H9 (cell line): ENCODE measurements around the gene MCM3AP. TPM values are rescaled to one million over a fixed set of nuclear protein-coding genes. Genes with fewer than 3 reads are reported as not detected.

Source experiments
- DNase-seq: peaks from one replicate; pipeline ENCODE4 v3.0.0-alpha.2; 2017
- H2AFZ ChIP-seq: one replicate; pipeline ENCODE4 v1.6.1; 2013; ENCODE audit warnings: mild to moderate bottlenecking, low read length, control low read depth, moderate library complexity
- H2AK5ac ChIP-seq: 2 replicates; pipeline ENCODE4 v1.6.1; 2013; ENCODE audit warnings: low read length, control low read depth, mixed read lengths; ENCODE audit not compliant: insufficient read length
- H2BK120ac ChIP-seq: one replicate; pipeline ENCODE4 v1.6.1; 2013; ENCODE audit warnings: low read depth, mild to moderate bottlenecking, low read length, control low read depth, inconsistent platforms; ENCODE audit not compliant: poor library complexity, severe bottlenecking
- H2BK12ac ChIP-seq: 2 replicates; pipeline ENCODE4 v1.6.1; 2013; ENCODE audit warnings: low read length, control low read depth, mixed read lengths, low read depth; ENCODE audit not compliant: insufficient read length
- H2BK15ac ChIP-seq: 2 replicates; pipeline ENCODE4 v1.6.1; 2013; ENCODE audit warnings: low read depth, low read length, control low read depth
- H2BK20ac ChIP-seq: one replicate; pipeline ENCODE4 v1.6.1; 2013; ENCODE audit warnings: low read depth, mild to moderate bottlenecking, low read length, control low read depth, inconsistent platforms; ENCODE audit not compliant: poor library complexity, severe bottlenecking
- H2BK5ac ChIP-seq: 2 replicates; pipeline ENCODE4 v1.6.1; 2013; ENCODE audit warnings: low read length, control low read depth, mixed read lengths; ENCODE audit not compliant: insufficient read length
- H3K14ac ChIP-seq: 2 replicates; pipeline ENCODE4 v1.6.1; 2013; ENCODE audit warnings: low read length, control low read depth; ENCODE audit not compliant: insufficient read depth
- H3K18ac ChIP-seq: 2 replicates; pipeline ENCODE4 v1.6.1; 2013; ENCODE audit warnings: low read depth, mild to moderate bottlenecking, mixed read lengths, low read length, control low read depth; ENCODE audit not compliant: insufficient read length
- H3K23ac ChIP-seq: 2 replicates; pipeline ENCODE4 v1.6.1; 2013; ENCODE audit warnings: low read length, control low read depth, mixed read lengths, low read depth; ENCODE audit not compliant: insufficient read length
- H3K23me2 ChIP-seq: 2 replicates; pipeline ENCODE4 v1.6.1; 2013; ENCODE audit warnings: low read depth, mild to moderate bottlenecking, mixed read lengths, low read length, control low read depth; ENCODE audit not compliant: insufficient read length, poor library complexity, severe bottlenecking
- H3K27ac ChIP-seq: 2 replicates; pipeline ENCODE4 v1.5.1; 2013; ENCODE audit warnings: low read length, control low read depth, mixed read lengths, low read depth; ENCODE audit not compliant: insufficient read length
- H3K27me3 ChIP-seq: 2 replicates; pipeline ENCODE4 v1.6.1; 2013; ENCODE audit warnings: low read length, control low read depth, inconsistent platforms; ENCODE audit not compliant: insufficient read depth
- H3K4ac ChIP-seq: 2 replicates; pipeline ENCODE4 v1.6.1; 2013; ENCODE audit warnings: low read depth, mild to moderate bottlenecking, control low read depth, inconsistent platforms, low read length, moderate library complexity
- H3K4me1 ChIP-seq: 2 replicates; pipeline ENCODE4 v1.6.1; 2013; ENCODE audit warnings: low read length, control low read depth, inconsistent platforms; ENCODE audit not compliant: insufficient read depth
- H3K4me2 ChIP-seq: 2 replicates; pipeline ENCODE4 v1.6.1; 2013; ENCODE audit warnings: low read length, control low read depth, mixed read lengths; ENCODE audit not compliant: insufficient read length, insufficient read depth
- H3K56ac ChIP-seq: 2 replicates; pipeline ENCODE4 v1.6.1; 2013; ENCODE audit warnings: low read depth, mild to moderate bottlenecking, mixed read lengths, low read length, control low read depth; ENCODE audit not compliant: insufficient read length
- H3K79me1 ChIP-seq: 2 replicates; pipeline ENCODE4 v1.6.1; 2013; ENCODE audit warnings: low read depth, mild to moderate bottlenecking, moderate library complexity, low read length, control low read depth, inconsistent platforms; ENCODE audit not compliant: insufficient read depth, poor library complexity, severe bottlenecking
- H3K79me2 ChIP-seq: 2 replicates; pipeline ENCODE4 v1.6.1; 2013; ENCODE audit warnings: low read length, control low read depth, inconsistent platforms; ENCODE audit not compliant: insufficient read depth
- H3K9ac ChIP-seq: 2 replicates; pipeline ENCODE4 v1.6.1; 2013; ENCODE audit warnings: low read length, control low read depth, mixed read lengths; ENCODE audit not compliant: insufficient read length; ENCODE audit errors: extremely low read depth
- H3K9me3 ChIP-seq: one replicate; pipeline ENCODE4 v1.6.1; 2013; ENCODE audit warnings: low read depth, low read length, inconsistent platforms; ENCODE audit not compliant: control insufficient read depth
- H3T11ph ChIP-seq: one replicate; pipeline ENCODE4 v1.6.1; 2013; ENCODE audit warnings: mild to moderate bottlenecking, low read length, control low read depth, inconsistent platforms
- H4K20me1 ChIP-seq: one replicate; pipeline ENCODE4 v1.6.1; 2013; ENCODE audit not compliant: control insufficient read depth, insufficient read length, insufficient read depth
- H4K5ac ChIP-seq: 2 replicates; pipeline ENCODE4 v1.6.1; 2013; ENCODE audit warnings: low read depth, mild to moderate bottlenecking, mixed read lengths, low read length, control low read depth; ENCODE audit not compliant: insufficient read length
- H4K8ac ChIP-seq: replicated peaks from 2 replicates; pipeline ENCODE4 v1.6.1; 2013; ENCODE audit warnings: low read length, control low read depth, mixed read lengths, low read depth; ENCODE audit not compliant: insufficient read length
- H4K91ac ChIP-seq: 2 replicates; pipeline ENCODE4 v1.6.1; 2013; ENCODE audit warnings: low read depth, mild to moderate bottlenecking, moderate library complexity, mixed read lengths, low read length, control low read depth; ENCODE audit not compliant: insufficient read length
- H3K27ac Mint-ChIP-seq, 3 experiments: 2 replicates in 2 of 3; 3 replicates in 1 of 3; pipeline ENCODE4 v1.8.0; 2020 to 2021; ENCODE audit warnings: mixed read lengths in 3 of 3, mild to moderate bottlenecking in 1 of 3, moderate library complexity in 1 of 3
- H3K27me3 Mint-ChIP-seq: 2 replicates; pipeline ENCODE4 v1.8.0; 2021; ENCODE audit warnings: low read depth, mild to moderate bottlenecking, moderate library complexity, mixed read lengths
- H3K36me3 Mint-ChIP-seq, 3 experiments: 2 replicates in 2 of 3; 3 replicates in 1 of 3; pipeline ENCODE4 v1.8.0; 2020 to 2021; ENCODE audit warnings: low read depth in 3 of 3, mixed read lengths in 3 of 3; ENCODE audit not compliant: insufficient read depth in 1 of 3
- H3K4me1 Mint-ChIP-seq, 2 experiments: 2 replicates each; pipeline ENCODE4 v1.8.0; 2020; ENCODE audit warnings: mixed read lengths in 2 of 2
- H3K4me3 Mint-ChIP-seq, 2 experiments: 2 replicates in 1 of 2; 3 replicates in 1 of 2; pipeline ENCODE4 v1.8.0; 2020 to 2021; ENCODE audit warnings: mild to moderate bottlenecking in 2 of 2, mixed read lengths in 2 of 2, moderate library complexity in 1 of 2
- H3K9me3 Mint-ChIP-seq, 2 experiments: 2 replicates in 1 of 2; 3 replicates in 1 of 2; pipeline ENCODE4 v1.8.0; 2020; ENCODE audit warnings: mild to moderate bottlenecking in 2 of 2, mixed read lengths in 2 of 2, moderate library complexity in 1 of 2
- WGBS: extraction: QIAGEN DNeasy Blood & Tissue Kit; methylation state at CpG from one replicate; pipeline ENCODE4 v1.1.7; 2013; ENCODE audit warnings: missing lambda C conversion rate, low lambda C conversion rate, mixed read lengths; ENCODE audit not compliant: insufficient read length; ENCODE audit errors: extremely low coverage; 5-methylcytosine and 5-hydroxymethylcytosine counted together
- total RNA-seq: library from RNA; stranded (reverse); gene quantifications from 2 replicates; pipeline ENCODE4 v1.2.1, GENCODE V29; 2021
- TF ChIP-seq, protein P1 (sequence below): fragments of 200-600 bp; sonication (generic); conservative IDR thresholded peaks from 3 replicates; pipeline ENCODE4 v1.8.0; 2021; ENCODE audit warnings: antibody characterized with exemption, mild to moderate bottlenecking

MCM3AP gene
- total RNA-seq, 1 experiment from 2014 or later: 124 TPM

DNA sequence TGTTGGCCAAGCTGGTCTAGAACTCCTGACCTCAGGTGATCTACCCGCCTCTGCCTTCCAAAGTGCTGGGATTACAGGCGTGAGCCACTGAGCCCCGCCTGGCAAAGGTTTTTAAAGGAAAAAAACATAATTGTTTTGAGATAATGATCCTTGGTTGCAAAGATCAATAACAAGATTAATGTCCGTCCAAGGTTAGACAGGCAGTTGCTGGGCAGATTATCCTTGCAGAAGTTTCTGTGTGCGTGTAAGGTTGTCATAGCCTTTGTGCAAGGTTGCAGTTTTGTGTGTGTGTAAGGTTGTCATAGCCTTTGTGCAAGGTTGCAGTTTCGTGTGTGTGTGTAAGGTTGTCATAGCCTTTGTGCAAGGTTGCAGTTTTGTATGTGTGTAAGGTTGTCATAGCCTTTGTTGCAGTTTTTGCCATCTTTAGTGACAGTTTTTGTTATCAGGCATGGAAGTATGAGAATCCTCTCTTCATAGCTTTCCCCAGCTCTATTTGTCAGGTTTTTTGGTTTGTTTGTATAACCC lies 4.3 kb upstream of the MCM3AP start:
- peaks cover 29 to 36% of the 10 kb centered on the region in 2 experiments for H3K4me1 Mint-ChIP-seq
- H2BK120ac ChIP-seq: no peak overlapping the region
- H2BK5ac ChIP-seq: no peak overlapping the region
- no peak overlapping the region for H4K5ac ChIP-seq
- H3K27ac Mint-ChIP-seq: 0 out of 7 replicates have a peak overlapping the region, but pooled peaks of 1 of the 3 experiments have one; percentile 8
- H3K23me2 ChIP-seq: peaks cover 5% of the 10 kb centered on the region
- TF ChIP-seq, protein P1, sequence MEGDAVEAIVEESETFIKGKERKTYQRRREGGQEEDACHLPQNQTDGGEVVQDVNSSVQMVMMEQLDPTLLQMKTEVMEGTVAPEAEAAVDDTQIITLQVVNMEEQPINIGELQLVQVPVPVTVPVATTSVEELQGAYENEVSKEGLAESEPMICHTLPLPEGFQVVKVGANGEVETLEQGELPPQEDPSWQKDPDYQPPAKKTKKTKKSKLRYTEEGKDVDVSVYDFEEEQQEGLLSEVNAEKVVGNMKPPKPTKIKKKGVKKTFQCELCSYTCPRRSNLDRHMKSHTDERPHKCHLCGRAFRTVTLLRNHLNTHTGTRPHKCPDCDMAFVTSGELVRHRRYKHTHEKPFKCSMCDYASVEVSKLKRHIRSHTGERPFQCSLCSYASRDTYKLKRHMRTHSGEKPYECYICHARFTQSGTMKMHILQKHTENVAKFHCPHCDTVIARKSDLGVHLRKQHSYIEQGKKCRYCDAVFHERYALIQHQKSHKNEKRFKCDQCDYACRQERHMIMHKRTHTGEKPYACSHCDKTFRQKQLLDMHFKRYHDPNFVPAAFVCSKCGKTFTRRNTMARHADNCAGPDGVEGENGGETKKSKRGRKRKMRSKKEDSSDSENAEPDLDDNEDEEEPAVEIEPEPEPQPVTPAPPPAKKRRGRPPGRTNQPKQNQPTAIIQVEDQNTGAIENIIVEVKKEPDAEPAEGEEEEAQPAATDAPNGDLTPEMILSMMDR: no peak
- peaks cover 18 to 24% (median 22%) of the 10 kb centered on the region in 3 experiments for H3K36me3 Mint-ChIP-seq
- H3K79me2 ChIP-seq: peaks cover 6% of the 10 kb centered on the region; the same call in 1 of the 2 replicates
- H2BK20ac ChIP-seq: no peak overlapping the region
- no peak overlapping the region for H2AK5ac ChIP-seq
- no peak overlapping the region for H3K9ac ChIP-seq
- no peak overlapping the region for H3K56ac ChIP-seq
- H3K18ac ChIP-seq: no peak overlapping the region
- H3K14ac ChIP-seq: no peak overlapping the region
- no peak overlapping the region for H3K4ac ChIP-seq
- no peak overlapping the region for H3K4me2 ChIP-seq
- H2BK15ac ChIP-seq: no peak overlapping the region
- no peak overlapping the region for H3K4me3 Mint-ChIP-seq
- peaks cover under 1% of the 10 kb centered on the region for H3K79me1 ChIP-seq
- no CpG with 5 or more reads among the region's 6 CpGs for WGBS
- H3K27me3 ChIP-seq: no peaks in the 10 kb centered on the region
- no peak overlapping the region for H3K23ac ChIP-seq
- no peaks in the 10 kb centered on the region; a peak in 1 of 5 replicates for H3K9me3 Mint-ChIP-seq
- DNase-seq: no peak
- no peaks in the 10 kb centered on the region for H3K9me3 ChIP-seq
- H3K4me1 ChIP-seq: peaks cover 5% of the 10 kb centered on the region; the same call in 1 of the 2 replicates
- no peak overlapping the region for H2AFZ ChIP-seq
- no peaks in the 10 kb centered on the region; the same call in 1 of the 2 replicates for H3K27me3 Mint-ChIP-seq
- no peak overlapping the region for H4K91ac ChIP-seq
- no peak overlapping the region for H4K8ac ChIP-seq
- H3T11ph ChIP-seq: no peak overlapping the region
- no peak overlapping the region for H2BK12ac ChIP-seq
- H4K20me1 ChIP-seq: no peaks in the 10 kb centered on the region
- H3K27ac ChIP-seq: no peak overlapping the region
